ENCODE results near the gene PXN.

The PXN gene

GRCh38 chr12:120263748-120264085, 1.8 kb downstream of the PXN start:
- Histone ChIP-seq H3K36me3 (ENCODE audit: control insufficient read depth in 2 of 2, insufficient read depth in 1 of 2, low read length in 2 of 2) (no peaks in the 10 kb centered on the region), H3K4me1 (ENCODE audit: control insufficient read depth, insufficient read depth, low read length) (peaks cover 4% of the 10 kb centered on the region; the same call in 1 of the 2 replicates), H3K9me3 (ENCODE audit: control insufficient read depth, insufficient read depth, low read depth, low read length) (no peaks in the 10 kb centered on the region), H3K27ac (ENCODE audit: extremely low read depth, low read depth, low read length) (no peak overlapping the region), H3K4me3 (ENCODE audit: low read depth, low read length) (no peak overlapping the region)
- CTCF ChIA-PET, result interaction anchor here (0.6 to 16.4 kb wide), 5 partner anchors 8 to 38 kb away, joined by 3 to 581 read pairs (median 28); no protein-coding TSS in a partner anchor
- TF ChIP-seq ZNF785 (tag by site-specific recombination; IDR thresholded peaks at IDR 0.05) (no peak), ZNF341 (tag by site-specific recombination; IDR thresholded peaks at IDR 0.05; ENCODE audit: low read depth) (no peak), YY1 (tag by site-specific recombination; IDR thresholded peaks at IDR 0.05) (no peak), ZBTB7A (tag by site-specific recombination; IDR thresholded peaks at IDR 0.05; ENCODE audit: low read depth) (no peak), ZNF626 (tag by site-specific recombination; IDR thresholded peaks at IDR 0.05) (no peak), ZNF48 (tag by site-specific recombination; IDR thresholded peaks at IDR 0.05) (no peak), ZNF560 (tag by site-specific recombination; IDR thresholded peaks at IDR 0.05; ENCODE audit: borderline replicate concordance) (no peak), ZNF670 (tag by site-specific recombination; IDR thresholded peaks at IDR 0.05; ENCODE audit: low read depth) (no peak), GLIS2 (tag by site-specific recombination; IDR thresholded peaks at IDR 0.05) (no peak), KLF1 (tag by site-specific recombination; IDR thresholded peaks at IDR 0.05) (no peak), ZSCAN4 (tag by site-specific recombination; IDR thresholded peaks at IDR 0.05) (no peak), ZNF624 (tag by site-specific recombination; IDR thresholded peaks at IDR 0.05) (no peak), ZBTB8A (tag by site-specific recombination; IDR thresholded peaks at IDR 0.05) (no peak), TRIM28 (IDR thresholded peaks at IDR 0.05; ENCODE audit: borderline replicate concordance, low read length) (no peak)
- TF ChIP-seq, protein P1, sequence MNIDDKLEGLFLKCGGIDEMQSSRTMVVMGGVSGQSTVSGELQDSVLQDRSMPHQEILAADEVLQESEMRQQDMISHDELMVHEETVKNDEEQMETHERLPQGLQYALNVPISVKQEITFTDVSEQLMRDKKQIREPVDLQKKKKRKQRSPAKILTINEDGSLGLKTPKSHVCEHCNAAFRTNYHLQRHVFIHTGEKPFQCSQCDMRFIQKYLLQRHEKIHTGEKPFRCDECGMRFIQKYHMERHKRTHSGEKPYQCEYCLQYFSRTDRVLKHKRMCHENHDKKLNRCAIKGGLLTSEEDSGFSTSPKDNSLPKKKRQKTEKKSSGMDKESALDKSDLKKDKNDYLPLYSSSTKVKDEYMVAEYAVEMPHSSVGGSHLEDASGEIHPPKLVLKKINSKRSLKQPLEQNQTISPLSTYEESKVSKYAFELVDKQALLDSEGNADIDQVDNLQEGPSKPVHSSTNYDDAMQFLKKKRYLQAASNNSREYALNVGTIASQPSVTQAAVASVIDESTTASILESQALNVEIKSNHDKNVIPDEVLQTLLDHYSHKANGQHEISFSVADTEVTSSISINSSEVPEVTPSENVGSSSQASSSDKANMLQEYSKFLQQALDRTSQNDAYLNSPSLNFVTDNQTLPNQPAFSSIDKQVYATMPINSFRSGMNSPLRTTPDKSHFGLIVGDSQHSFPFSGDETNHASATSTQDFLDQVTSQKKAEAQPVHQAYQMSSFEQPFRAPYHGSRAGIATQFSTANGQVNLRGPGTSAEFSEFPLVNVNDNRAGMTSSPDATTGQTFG (tag by site-specific recombination; IDR thresholded peaks at IDR 0.05; ENCODE audit: borderline replicate concordance), result no peak
- POLR2A ChIA-PET, result interaction anchor here (1.2 to 8.6 kb wide), 4 partner anchors 21 to 64 kb away, joined by 4 to 126 read pairs (median 54); partner anchors contain the start of genes RNU4-2 and RPLP0

DNA sequence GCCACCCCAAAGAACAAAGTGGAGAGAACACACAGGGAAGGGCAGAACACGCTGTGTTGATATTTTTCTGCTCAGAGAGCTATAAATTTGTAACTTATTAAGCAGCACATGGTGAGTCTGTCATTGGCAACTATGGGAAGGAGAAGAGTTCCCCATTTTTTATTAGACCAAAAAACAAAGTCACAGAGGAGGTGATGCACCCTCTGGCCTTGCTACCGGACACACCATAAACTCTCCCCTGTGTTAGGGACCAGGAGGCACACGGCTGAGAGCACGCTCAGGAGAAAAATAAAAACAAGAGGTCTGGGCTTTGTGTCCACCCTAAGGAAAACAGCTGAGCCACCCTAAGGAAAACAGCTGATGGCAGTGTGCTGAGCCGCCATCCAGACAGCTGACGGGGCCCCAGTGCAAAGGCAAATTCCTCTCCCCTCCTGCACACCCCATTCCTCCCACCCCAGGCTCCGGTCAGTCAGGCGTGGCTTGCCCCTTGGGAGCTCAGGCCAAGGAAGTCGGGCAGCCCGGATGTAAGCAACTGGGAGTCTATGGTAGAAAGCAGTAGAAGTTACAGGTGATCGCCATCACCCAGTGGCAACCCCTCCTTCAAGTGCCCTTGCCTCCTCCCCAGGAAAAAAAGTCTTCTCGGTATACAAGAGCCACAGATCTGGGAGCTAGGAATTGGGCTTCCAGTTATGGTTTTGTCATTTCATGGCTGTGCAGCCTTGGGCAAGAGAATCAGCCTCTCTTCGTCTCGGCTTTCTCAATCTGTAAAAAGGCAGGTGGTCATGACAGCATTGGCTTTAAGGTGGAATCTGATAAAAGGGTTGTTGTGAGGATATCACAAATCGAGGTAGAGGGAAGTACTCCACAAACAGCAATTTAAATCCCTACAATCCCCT, 2.4 kb downstream of the PXN start:
- H3K27ac ChIP-seq (ENCODE audit: extremely low read depth, low read depth, low read length), result no peak overlapping the region
- H3K4me3 ChIP-seq (ENCODE audit: low read depth, low read length), result no peak overlapping the region
- ChIA-PET CTCF (interaction anchor here (0.6 to 16.4 kb wide), 7 partner anchors 9 to 1048 kb away, joined by 3 to 581 read pairs (median 3); partner anchors contain the start of gene RPLP0), POLR2A (interaction anchor here (1.2 to 8.6 kb wide), 5 partner anchors 20 to 63 kb away, joined by 4 to 126 read pairs (median 11); partner anchors contain the start of genes RNU4-2 and RPLP0)
- H3K4me1 ChIP-seq (ENCODE audit: control insufficient read depth, insufficient read depth, low read length), result peaks cover 4% of the 10 kb centered on the region; the same call in 1 of the 2 replicates
- no peaks in the 10 kb centered on the region for H3K36me3 ChIP-seq (ENCODE audit: control insufficient read depth in 2 of 2, insufficient read depth in 1 of 2, low read length in 2 of 2)
- TF ChIP-seq ZNF114 (tag by site-specific recombination; IDR thresholded peaks at IDR 0.05) (no peak), ZBTB20 (tag by site-specific recombination; IDR thresholded peaks at IDR 0.05) (peak; percentile 29; the same call in 1 of the 2 replicates), ZNF157 (tag by site-specific recombination; IDR thresholded peaks at IDR 0.05) (no peak)
- no peaks in the 10 kb centered on the region for H3K9me3 ChIP-seq (ENCODE audit: control insufficient read depth, insufficient read depth, low read depth, low read length)

All from HEK293 (cell line).